ENCODE data around the gene NEU1.
"Not testable (repeated sequence)": the region's sequence is repeated elsewhere in the genome, so short reads cannot be mapped to it uniquely, and the experiment has no call there.

- not testable (repeated sequence) for TF ChIP-seq CTCF, POLR2A (IDR thresholded peaks at IDR 0.05)
Observed at GRCh38 chr6:31906727-31907126, 44.1 kb upstream of the NEU1 start.

All from ovary (tissue), 3 donors.